Esophagus squamous epithelium (tissue), 4 donors: ENCODE results near the gene COL4A1.

Experiments used
- CTCF ChIP-seq, 6 experiments: fragments of 450-650 bp in 4 of 6; fragments of 200-600 bp in 2 of 6; sonication (generic) in 2 of 6; IDR thresholded peaks; one replicate each; pipeline ENCODE4 v1.5.1; 2016 to 2019; ENCODE audit warnings: antibody characterized with exemption in 6 of 6, mild to moderate bottlenecking in 4 of 6, moderate library complexity in 4 of 6
- POLR2A ChIP-seq, 4 donors: fragments of 450-650 bp; IDR thresholded peaks; one replicate each; pipeline ENCODE4 v1.6.1; 2017; ENCODE audit warnings: antibody characterized with exemption in 4 of 4, mild to moderate bottlenecking in 4 of 4, moderate library complexity in 3 of 4

GRCh38 chr13:110242615-110243014 is 64.3 kb downstream of the COL4A1 start:
- no peak for TF ChIP-seq CTCF (IDR thresholded peaks at IDR 0.05)
- TF ChIP-seq POLR2A (IDR thresholded peaks at IDR 0.05), result no peak
